ENCODE data around the gene NOL7. TPM values are rescaled to one million over a fixed set of nuclear protein-coding genes. Genes with fewer than 3 reads are reported as not detected.

NOL7 gene
- polyA plus RNA-seq, 3 donors, result 46.8 to 58.0 (median 56.3) TPM

- WGBS, 3 donors, result 82 to 95% (median 86%) methylated on average over 1 of the region's 1 CpG
- H3K27ac ChIP-seq (ENCODE audit: low read depth, low read length), result no peak overlapping the region
Observed at GRCh38 chr6:13638014-13638413, 22.9 kb downstream of the NOL7 start.

- 64 to 97% (median 69%) methylated on average over 4 of the region's 4 CpGs for WGBS, 3 donors
- H3K27ac ChIP-seq (ENCODE audit: low read depth, low read length), result no peak overlapping the region
Observed at GRCh38 chr6:13638626-13639025, 23.5 kb downstream of the NOL7 start.

- WGBS, 3 donors, result 55 to 65% (median 60%) methylated on average over 5 of the region's 5 CpGs
- H3K27ac ChIP-seq (ENCODE audit: low read depth, low read length), result no peak overlapping the region
Observed at GRCh38 chr6:13641315-13641714, 26.2 kb downstream of the NOL7 start.

DNA sequence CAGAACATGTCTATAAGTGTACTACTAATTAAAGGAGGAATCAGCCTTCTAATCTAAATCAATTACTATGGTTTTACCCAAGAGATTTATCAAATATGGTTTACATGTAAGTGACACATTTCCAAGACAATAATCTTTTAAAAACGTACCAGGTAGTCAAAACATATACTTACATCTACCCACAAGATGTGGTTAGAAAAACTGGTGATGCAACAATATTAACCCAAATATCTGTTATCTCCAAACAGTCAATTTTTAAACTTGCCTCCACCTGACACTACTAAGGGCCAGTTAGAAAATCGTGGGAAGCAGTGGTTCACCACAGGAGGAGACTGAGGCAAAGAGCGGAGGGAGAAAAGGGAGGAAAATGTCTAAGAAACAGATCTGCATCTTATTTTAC, 28.0 kb downstream of the NOL7 start:
- WGBS, 3 donors, result 75 to 81% (median 77%) methylated on average over 3 of the region's 3 CpGs
- no peak overlapping the region for H3K27ac ChIP-seq (ENCODE audit: low read depth, low read length)

- no peak overlapping the region for H3K27ac ChIP-seq (ENCODE audit: low read depth, low read length)
Observed at GRCh38 chr6:13648850-13649249, 33.7 kb downstream of the NOL7 start.

DNA sequence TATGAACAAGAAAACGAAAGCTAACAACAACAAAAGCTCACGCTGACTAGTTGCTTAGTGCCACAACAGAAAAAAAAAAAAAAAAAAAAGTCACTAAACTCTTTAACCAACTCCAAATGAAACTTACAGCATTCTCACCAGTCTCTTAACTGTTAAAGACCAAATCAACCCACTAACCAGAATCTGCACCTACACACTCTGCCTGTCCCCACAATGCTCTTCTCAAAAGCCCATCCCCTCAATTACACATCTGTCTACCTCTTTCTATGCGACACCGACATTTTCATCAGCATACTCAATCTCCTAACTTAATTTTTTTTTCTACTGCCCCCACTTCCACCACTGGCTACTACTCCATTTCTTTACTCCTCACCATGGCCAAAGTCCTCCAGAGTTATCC, 34.3 kb downstream of the NOL7 start:
- WGBS, 3 donors, result 83 to 97% (median 94%) methylated on average over 4 of the region's 4 CpGs
- H3K27ac ChIP-seq (ENCODE audit: low read depth, low read length), result no peak overlapping the region

DNA sequence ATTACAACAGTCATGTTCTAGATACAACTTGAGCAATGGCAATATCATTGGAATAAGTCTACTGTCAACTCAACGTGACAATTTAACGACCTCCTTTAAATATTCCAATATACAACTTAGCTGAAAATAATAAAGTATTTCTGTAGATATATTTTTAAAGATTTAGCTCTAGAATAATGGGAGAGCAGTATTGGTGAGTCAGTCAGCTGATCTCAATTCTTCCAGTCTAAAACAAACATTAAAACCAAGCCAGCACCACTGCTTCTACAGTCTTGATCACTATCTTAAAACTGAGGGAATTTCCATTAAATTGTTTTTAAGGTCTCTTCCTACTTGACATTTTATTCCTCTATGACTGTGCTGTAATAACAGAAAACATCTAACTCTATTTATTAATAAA, 38.2 kb downstream of the NOL7 start:
- H3K27ac ChIP-seq (ENCODE audit: low read depth, low read length), result no peak overlapping the region
- 30 to 95% (median 94%) methylated on average over 2 of the region's 2 CpGs for WGBS, 3 donors

GRCh38 chr6:13654496-13654895, 39.4 kb downstream of the NOL7 start:
- H3K27ac ChIP-seq (ENCODE audit: low read depth, low read length), result no peak overlapping the region

GRCh38 chr6:13655700-13656099, 40.6 kb downstream of the NOL7 start:
- no peak overlapping the region for H3K27ac ChIP-seq (ENCODE audit: low read depth, low read length)
- 81 to 93% (median 88%) methylated on average over 1 of the region's 1 CpG for WGBS, 3 donors

- no peak overlapping the region for H3K27ac ChIP-seq (ENCODE audit: low read depth, low read length)
- WGBS, 3 donors, result 94 to 100% (median 100%) methylated on average over 1 of the region's 1 CpG
Observed at GRCh38 chr6:13660273-13660672, 45.1 kb downstream of the NOL7 start.

DNA sequence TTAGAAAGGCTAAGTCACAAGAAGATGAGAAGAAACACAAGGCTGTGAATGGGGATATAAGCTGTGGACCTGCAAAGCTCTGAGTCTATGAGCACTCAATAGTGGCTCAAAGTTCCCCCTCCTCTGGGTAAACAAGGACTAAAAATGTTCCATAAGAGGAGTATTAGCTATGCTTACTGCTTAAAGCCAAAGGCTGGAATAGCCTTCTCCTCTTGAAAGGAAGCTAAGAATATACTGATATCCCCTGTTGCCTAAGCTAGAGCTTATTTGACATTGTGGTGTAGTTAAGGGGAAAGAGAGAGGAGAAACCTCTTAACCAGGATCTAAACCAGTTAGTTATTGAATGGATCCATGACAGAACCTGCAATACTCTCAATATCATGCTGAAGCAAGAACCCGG, 45.8 kb downstream of the NOL7 start:
- H3K27ac ChIP-seq (ENCODE audit: low read depth, low read length), result no peak overlapping the region
- 97 to 100% (median 97%) methylated on average over 1 of the region's 1 CpG for WGBS, 3 donors

DNA sequence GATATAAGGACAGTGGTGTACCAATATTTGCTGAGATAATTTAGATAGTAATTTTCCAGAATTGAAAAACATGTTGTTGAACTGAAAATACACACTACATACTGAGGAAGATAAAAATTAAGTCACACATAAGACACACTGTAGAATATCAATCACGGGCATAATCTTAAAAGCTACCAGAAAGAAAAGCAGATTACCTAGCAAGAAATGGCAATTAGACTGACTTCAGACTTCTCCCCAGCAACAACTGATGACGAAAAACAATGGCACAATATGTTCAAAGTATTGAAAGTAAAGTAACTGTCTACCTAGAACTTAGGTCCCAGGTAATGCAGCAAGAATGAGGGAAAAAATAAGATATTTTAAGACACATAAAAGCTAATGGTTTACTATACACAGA, 46.5 kb downstream of the NOL7 start:
- 63 to 91% (median 86%) methylated on average over 2 of the region's 2 CpGs for WGBS, 3 donors
- H3K27ac ChIP-seq (ENCODE audit: low read depth, low read length), result no peak overlapping the region

DNA sequence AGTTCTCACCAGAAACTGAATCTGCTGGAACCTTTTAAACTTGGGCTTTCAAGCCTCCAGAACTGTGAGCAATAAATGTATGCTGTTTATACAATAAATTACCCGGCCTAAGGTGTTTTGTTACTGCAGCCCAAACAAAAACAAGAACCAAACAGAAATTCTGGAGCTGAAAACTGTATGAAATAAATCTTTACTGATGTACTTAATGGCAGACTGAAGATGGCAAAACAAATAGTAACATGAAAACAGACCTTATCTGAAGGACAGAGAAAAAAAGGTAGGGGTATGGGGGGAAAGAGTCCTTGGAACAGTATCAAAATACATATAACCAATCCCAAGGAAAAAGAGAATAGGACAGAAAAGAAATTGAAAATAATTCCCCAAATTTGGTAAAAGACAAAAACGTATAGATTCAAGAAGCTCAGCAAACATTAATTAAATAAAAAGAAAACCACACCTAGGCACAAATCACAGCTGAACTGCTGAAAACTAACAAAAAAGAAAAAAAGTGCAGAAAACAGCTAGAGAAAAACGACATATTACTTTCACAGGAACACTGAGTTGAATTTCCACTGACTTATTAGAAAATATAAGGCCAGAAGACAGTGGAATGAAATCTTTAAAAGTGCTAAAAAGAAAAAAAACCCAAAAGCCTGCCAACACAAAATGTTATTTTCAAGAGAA, 47.7 kb downstream of the NOL7 start:
- WGBS, 3 donors, result 77 to 87% (median 84%) methylated on average over 3 of the region's 3 CpGs
- no peak overlapping the region for H3K27ac ChIP-seq (ENCODE audit: low read depth, low read length)

GRCh38 chr6:13663986-13664385, 48.9 kb downstream of the NOL7 start:
- WGBS, 3 donors, result 86 to 91% (median 90%) methylated on average over 4 of the region's 4 CpGs
- H3K27ac ChIP-seq (ENCODE audit: low read depth, low read length), result no peak overlapping the region

DNA sequence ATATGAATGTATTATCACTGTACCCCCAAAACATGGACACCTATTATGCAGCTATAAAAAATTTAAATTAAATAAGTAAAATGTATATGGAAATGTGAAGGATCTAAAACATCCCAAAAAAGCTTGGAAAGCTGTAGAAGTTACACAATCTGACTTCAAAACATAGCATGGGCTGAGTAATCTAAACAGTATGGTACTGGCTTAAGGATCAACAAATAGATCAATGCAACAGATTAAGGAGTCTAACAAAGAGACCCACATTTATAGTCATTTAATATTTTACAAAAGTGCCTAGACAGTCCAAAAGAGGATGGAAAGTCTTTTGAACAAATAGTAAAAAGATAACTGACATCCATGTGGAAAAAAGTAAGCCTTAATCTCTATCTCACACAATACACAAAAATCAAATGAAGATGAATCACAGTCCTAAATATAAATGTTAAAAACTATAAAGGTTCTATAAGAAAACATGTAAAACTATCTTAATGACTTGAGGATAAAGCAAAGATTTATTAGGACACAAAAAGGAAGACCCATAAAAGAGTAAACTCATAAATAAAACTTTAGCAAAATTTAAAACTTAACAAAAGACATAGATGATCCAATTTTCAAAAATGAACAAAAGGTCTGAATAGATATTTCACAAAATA, 49.7 kb downstream of the NOL7 start:
- H3K27ac ChIP-seq (ENCODE audit: low read depth, low read length), result no peak overlapping the region

DNA sequence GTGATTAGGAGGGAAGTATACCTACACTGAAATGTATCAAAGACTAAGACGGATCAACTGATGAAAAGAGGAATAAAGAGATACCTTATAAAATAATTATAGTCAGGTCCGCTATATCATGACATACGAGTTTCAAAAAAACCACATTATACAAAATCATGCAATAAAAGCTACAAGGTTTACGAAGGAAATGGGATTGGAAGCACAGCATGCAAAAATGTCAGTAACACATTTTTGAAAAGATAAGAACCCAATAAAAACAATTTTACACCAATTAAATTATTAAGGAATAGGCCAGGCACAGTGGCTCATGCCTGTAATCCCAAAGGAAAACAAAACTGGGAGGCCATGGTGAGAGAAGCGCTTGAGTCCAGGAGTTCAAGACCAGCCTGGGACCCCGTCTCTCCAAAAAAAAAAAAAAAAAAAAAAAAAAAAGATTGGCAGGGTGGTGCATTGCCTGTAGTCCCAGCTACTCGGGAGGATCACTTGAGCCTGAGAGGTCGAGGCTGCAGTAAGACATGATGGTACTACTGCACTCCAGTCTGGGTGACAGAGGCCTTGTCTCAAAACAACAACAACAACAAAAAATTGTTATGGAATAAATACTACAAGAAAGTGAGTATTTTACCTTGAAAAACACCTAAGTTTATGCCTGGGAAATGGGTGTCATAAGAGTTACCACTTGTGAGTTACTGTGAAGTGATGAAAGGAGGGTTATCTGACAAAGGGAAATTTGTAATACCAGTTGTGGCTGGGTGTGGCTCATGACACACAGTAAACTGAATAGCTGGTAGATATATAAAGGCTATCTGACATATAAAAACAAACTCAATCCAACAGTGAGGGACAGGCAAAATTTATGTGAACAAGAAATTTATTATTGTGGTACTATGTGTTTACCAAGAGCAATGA, 51.3 kb downstream of the NOL7 start:
- 89 to 93% (median 90%) methylated on average over 8 of the region's 8 CpGs for WGBS, 3 donors
- H3K27ac ChIP-seq (ENCODE audit: low read depth, low read length), result no peak overlapping the region

- H3K27ac ChIP-seq (ENCODE audit: low read depth, low read length), result no peak overlapping the region
- WGBS, 3 donors, result 74 to 88% (median 76%) methylated on average over 2 of the region's 2 CpGs
Observed at GRCh38 chr6:13667655-13668054, 52.5 kb downstream of the NOL7 start.

- no peak overlapping the region for H3K27ac ChIP-seq (ENCODE audit: low read depth, low read length)
- 59 to 70% (median 64%) methylated on average over 2 of the region's 2 CpGs for WGBS, 3 donors
Observed at GRCh38 chr6:13668291-13668928, 53.3 kb downstream of the NOL7 start.

DNA sequence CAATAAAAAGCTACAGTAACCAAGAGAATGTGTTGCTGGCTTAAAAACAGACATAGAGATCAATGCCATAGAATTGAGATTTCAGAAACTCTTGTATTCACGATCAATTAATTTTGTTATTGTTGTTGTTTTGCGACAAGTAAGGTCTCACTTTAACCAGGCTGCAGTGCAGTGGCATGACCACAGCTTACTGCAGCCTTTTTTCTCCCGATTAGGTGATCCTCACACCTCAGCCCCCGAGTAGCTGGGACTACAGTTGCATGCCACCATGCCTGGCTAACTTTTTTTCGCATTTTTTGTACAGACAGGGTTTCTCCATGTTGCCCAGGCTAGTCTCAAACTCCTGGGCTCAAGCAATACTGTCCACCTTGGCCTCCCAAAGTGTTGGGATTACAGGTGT, 54.3 kb downstream of the NOL7 start:
- no peak overlapping the region for H3K27ac ChIP-seq (ENCODE audit: low read depth, low read length)

More for the DNA sequence above, 54.3 kb downstream of the NOL7 start:
- WGBS, 3 donors, result 94 to 96% (median 96%) methylated on average over 5 of the region's 5 CpGs
